HG02970 (cell line): ENCODE data around the gene AIG1.
"Not testable (repeated sequence)": the region's sequence is repeated elsewhere in the genome, so short reads cannot be mapped to it uniquely, and the experiment has no call there.

Experiments
- ATAC-seq: cut with Tn5 transposase; IDR thresholded peaks from one replicate; pipeline ENCODE4 v1.9.1; 2021; ENCODE audit warnings: mild to moderate bottlenecking, moderate library complexity, moderate number of reproducible peaks; ENCODE audit not compliant: unreplicated experiment, low FRiP score

Gene AIG1

DNA sequence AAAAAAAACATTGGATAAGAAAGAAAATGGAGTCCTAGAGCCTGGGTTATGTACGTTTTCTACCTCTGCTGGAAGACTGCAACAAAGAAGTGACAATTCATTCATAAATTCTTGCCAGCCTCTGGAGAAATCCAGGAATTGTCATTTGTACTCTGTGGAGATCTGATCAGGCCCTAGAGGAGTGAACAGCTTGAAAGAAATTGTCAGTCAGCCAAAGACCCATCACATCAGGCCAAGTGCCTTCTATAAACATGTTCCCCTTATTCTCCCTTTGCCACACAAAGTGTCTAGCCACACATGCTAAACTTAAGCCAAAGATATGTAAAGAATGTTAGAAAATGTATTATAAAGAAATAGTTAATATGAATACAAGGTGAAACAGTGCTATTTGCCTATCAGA lies 237.4 kb downstream of the AIG1 start:
- no peak for ATAC-seq

DNA sequence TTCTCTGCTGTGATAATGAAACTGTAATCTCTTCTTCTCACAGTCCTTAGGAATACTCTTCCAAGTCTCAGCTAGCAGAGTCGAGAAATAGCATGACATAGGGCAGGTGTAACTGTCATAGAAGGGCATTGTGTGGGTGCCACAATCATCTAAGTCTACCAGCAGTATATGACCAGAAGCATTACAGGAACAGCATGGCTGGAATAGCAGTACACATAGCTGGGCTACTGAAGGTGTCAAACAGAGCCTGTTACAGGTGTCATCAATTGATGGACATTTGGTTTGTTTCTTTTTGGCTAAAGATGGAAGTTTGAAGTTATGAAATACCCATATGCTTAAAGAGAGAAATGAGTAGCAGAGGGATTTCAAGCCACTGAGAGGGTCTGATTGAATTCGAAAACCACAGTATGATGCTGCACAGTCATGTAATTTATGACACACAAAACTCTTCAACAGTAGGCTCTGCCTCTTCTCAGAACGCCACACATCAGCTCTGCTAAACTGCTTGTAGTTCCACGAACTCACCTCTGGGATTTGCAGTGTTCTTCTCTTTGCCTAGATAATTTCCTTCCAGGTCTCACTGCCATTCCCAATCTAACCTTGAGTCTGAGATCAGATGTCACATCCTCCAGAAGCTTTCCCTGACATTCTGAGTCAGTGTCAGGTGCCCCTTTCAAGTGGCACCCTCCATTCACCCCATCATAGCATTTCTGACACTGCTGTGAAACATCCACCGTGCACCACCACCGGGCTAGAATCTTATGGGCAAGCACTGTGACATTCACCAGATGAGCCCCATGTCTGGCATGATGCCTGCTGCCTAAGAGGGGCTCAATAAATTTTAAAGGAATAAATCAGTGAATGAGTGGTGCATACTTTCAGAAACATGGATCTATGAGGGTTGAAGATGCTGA lies 238.8 kb downstream of the AIG1 start:
- ATAC-seq: no peak

- no peak for ATAC-seq
Observed at GRCh38 chr6:143301188-143301587, 240.5 kb downstream of the AIG1 start.

GRCh38 chr6:143307760-143308159 lies 247.1 kb downstream of the AIG1 start:
- not testable (repeated sequence) for ATAC-seq

DNA sequence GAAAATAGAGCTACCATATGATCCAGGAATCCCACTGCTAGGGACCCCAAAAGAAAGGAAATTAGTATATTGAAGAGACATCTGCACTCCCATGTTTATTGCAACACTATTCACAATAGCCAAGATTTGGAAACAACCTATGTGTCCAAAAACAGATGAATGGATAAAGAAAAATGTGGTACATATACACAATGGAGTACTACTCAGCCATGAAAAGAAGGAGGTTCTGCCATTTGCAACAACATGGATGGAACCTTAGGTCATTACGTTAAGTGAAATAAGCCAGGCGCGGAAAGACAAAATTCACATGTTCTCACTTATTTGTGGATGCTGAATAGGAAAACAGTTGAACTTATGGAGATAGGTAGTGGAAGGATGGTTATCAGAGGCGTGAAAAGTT lies 252.5 kb downstream of the AIG1 start:
- no peak for ATAC-seq

GRCh38 chr6:143321491-143322086 lies 260.9 kb downstream of the AIG1 start:
- no peak for ATAC-seq

GRCh38 chr6:143322386-143322785 lies 261.7 kb downstream of the AIG1 start:
- ATAC-seq: no peak

GRCh38 chr6:143323729-143324470 lies 263.2 kb downstream of the AIG1 start:
- ATAC-seq: no peak

GRCh38 chr6:143325379-143326140 lies 264.9 kb downstream of the AIG1 start:
- ATAC-seq: no peak

GRCh38 chr6:143328876-143329275 lies 268.2 kb downstream of the AIG1 start:
- ATAC-seq: no peak

DNA sequence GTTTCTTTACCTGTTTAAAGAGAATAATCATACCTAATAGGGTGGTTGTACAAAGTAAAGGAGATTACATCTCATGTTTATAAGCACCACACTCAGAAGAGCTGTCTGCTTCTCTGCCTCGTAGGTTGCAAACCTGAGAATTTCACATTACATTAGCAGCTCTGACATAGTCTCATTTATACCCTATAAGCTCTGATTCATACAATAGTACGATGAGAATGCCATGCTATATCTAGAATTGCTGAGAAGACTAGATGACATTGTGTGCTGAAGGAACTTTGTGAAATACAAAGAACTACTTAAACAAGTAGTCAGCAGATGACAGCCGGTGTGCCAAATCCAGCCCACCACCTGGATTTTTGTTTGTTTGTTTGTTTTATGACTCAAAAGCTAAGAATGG lies 268.6 kb downstream of the AIG1 start:
- ATAC-seq: no peak

DNA sequence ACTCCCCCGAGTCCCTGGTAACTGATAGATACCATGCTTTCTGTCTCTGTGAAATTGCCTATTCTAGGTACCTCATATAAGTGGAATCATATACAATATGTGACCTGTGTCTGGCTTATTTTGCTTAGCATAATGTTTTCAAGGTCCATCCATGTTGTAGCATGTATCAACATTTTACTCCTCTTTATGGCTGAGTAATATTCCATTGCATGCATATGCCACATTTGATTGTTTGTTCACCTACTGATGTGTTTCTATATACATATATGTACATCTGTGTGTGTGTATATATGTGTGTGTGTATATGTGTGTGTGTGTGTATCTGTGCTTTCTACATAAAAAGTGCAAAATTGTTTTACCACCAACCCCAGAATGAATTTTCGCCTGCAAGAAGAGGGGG lies 270.7 kb downstream of the AIG1 start:
- no peak for ATAC-seq

DNA sequence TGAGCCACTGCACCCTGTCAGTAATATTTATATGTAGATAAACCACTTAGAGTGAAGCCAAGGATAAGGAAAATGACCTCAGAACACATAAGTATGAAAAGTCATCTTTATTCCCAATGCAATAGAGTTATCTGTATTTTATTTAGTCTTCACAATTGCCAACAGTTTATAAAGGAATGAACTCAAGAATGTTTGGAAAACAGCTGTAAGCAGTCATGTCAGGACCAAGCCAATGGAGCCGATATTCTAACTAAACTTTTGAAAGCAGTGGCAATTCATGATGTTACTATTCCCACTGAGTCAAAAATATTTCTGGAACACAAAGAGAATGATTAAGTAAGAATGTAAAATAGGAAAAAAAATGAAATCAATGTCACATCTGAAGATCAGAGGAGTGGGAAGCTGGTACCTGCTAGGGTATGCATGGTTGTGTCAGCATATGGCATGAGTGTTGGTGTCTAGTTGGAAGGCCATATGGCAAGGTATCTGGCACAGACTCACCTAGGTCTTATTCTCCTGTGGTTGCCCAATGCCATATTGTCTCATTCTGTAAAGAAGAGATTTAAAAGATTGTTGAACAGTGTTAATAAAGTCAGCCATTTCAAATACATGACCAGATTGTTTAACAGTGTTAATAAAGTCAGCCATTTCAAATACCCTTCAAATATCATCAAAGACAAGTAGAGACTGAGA lies 271.6 kb downstream of the AIG1 start:
- ATAC-seq: no peak

- ATAC-seq: no peak
Observed at GRCh38 chr6:143333081-143333480, 272.4 kb downstream of the AIG1 start.

DNA sequence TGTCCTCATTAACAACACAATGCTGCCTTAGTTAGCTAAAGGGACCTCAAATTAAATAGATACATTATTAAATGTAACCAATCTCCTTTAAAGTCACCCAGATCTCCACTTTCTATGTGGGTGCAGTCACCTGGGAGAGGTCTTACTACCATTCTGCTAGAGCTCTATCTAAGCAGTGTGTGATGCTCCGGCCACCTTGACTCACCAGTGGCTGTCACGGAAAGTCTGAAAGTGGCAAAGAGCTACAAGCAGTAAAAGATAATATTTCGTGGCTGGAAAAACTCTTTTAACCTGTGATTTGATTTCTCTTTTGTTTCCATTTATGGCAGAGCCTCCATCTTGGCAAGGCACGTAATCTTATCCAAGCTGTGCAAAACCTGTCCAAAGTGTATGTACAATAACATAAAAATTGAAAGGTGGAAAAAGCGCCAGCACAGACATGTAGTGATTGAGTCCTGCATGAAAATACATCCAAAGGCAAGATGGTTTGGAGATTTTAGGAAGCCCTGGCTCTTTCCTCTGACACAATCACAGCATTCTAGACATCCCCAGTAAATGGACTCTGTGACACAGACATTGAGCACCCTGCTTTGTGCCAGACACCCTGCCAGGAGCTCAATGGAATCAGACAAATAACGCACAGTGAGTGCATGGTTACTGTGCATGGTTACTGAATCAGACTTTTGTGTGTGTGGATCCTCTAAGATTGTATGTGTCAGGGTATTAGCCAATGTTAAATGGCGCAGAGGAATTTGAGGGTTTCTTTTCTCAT lies 273.2 kb downstream of the AIG1 start:
- no peak for ATAC-seq

DNA sequence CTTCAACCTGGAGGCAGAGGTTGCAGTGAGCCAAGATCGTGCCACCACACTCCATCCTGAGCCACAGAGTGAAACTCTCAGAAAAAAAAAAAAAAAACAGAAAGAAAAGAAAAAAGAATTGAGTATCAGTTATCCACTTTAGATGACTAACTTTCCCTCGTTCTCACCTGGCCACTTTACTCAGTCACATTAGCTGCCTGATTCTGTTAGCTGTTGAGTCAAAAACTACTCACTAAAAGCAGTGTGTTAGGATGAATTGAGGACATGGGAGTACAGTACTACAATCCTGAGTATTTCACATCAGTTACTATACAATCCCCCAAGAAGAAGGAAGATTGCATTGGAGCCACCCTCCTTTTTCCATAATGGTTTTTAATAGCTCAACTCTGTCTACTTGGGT lies 275.2 kb downstream of the AIG1 start:
- ATAC-seq: no peak

DNA sequence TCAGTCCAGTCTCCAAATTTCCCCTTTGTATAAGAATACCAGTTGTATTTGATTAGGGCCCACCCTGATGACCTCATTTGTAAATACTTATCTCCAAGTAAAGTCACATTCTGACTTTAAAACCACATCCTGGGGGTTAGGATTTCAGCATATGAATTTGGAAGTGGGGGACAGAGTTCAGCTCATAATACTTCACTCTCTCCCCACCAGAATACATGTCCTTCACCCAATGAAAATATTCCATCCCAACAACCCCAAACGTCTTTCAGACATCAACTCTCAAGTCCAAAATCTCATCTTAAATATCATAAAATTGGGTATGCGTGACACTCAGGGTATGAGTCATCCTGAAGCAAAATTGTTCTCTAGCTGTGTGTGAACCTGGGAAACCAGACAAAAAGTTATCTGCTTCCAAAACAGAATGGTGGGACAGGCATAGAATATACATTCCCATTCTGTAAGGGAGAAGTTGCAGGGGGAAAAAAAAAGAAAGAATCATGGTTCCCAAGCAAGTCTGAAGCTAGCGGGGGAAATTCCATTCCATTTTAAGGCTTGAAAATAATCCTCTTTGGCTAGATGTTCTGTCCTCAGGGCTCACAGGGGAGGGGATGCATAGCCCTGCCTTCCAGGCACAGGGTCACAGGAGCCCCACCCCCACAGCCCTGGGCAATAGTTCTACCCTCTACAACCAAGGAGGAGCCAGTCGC lies 275.9 kb downstream of the AIG1 start:
- no peak for ATAC-seq

- no peak for ATAC-seq
Observed at GRCh38 chr6:143337201-143337949, 276.7 kb downstream of the AIG1 start.
